GM23338 (cell line): ENCODE results near the gene SPP2. TPM values are rescaled to one million over a fixed set of nuclear protein-coding genes. Genes with fewer than 3 reads are reported as not detected.

Source experiments
- ATAC-seq: fragments of 200-7000 bp; cut with Tn5 transposase; 3 replicates; pipeline ENCODE4 v1.9.1; 2020
- DNase-seq: peaks from one replicate; pipeline ENCODE4 v3.0.0-alpha.2; 2015; ENCODE audit warnings: low spot score
- H2AFZ ChIP-seq: fragments of 200-600 bp; sonication (generic); 2 replicates; pipeline ENCODE4 v1.8.0; 2016; ENCODE audit warnings: antibody characterized with exemption, mild to moderate bottlenecking, moderate library complexity
- H3F3A ChIP-seq: fragments of 200-600 bp; sonication (generic); replicated peaks from 2 replicates; pipeline ENCODE4 v1.8.0; 2017; ENCODE audit warnings: antibody characterized with exemption, mixed run types, low read depth
- H3K27ac ChIP-seq: fragments of 200-600 bp; sonication (generic); 2 replicates; pipeline ENCODE4 v1.6.1; 2016; ENCODE audit warnings: low read depth
- H3K27me3 ChIP-seq: fragments of 200-600 bp; sonication (generic); 2 replicates; pipeline ENCODE4 v1.8.0; 2016; ENCODE audit warnings: mild to moderate bottlenecking, mixed run types, moderate library complexity; ENCODE audit not compliant: insufficient read depth
- H3K36me3 ChIP-seq: fragments of 200-600 bp; sonication (generic); 2 replicates; pipeline ENCODE4 v1.8.0; 2016; ENCODE audit warnings: mild to moderate bottlenecking; ENCODE audit not compliant: insufficient read depth
- H3K4me1 ChIP-seq: fragments of 200-600 bp; sonication (generic); 2 replicates; pipeline ENCODE4 v1.8.0; 2016; ENCODE audit warnings: mild to moderate bottlenecking, moderate library complexity; ENCODE audit not compliant: insufficient read depth
- H3K4me2 ChIP-seq: fragments of 200-600 bp; sonication (generic); 2 replicates; pipeline ENCODE4 v1.7.1; 2017; ENCODE audit warnings: mixed run types
- H3K4me3 ChIP-seq: fragments of 200-600 bp; sonication (generic); 2 replicates; pipeline ENCODE4 v1.6.1; 2016; ENCODE audit warnings: mixed run types
- H3K79me2 ChIP-seq: fragments of 200-600 bp; sonication (generic); replicated peaks from 2 replicates; pipeline ENCODE4 v1.8.0; 2017; ENCODE audit warnings: mild to moderate bottlenecking; ENCODE audit not compliant: insufficient read depth
- H3K9me2 ChIP-seq: fragments of 200-600 bp; sonication (generic); 2 replicates; pipeline ENCODE4 v1.8.0; 2017; ENCODE audit not compliant: insufficient read depth
- H4K20me1 ChIP-seq: fragments of 200-600 bp; sonication (generic); replicated peaks from 2 replicates; pipeline ENCODE4 v1.8.0; 2017; ENCODE audit warnings: mild to moderate bottlenecking; ENCODE audit not compliant: insufficient read depth
- H3K27ac Mint-ChIP-seq: 2 replicates; pipeline ENCODE4 v1.8.0; 2020; ENCODE audit warnings: inconsistent platforms, mild to moderate bottlenecking, moderate library complexity, mixed read lengths
- H3K27me3 Mint-ChIP-seq: 3 replicates; pipeline ENCODE4 v1.8.0; 2022; ENCODE audit warnings: low read depth, mild to moderate bottlenecking, moderate library complexity, mixed read lengths, inconsistent platforms; ENCODE audit not compliant: insufficient read depth, poor library complexity
- H3K36me3 Mint-ChIP-seq: 3 replicates; pipeline ENCODE4 v1.8.0; 2021; ENCODE audit warnings: low read depth, mild to moderate bottlenecking, inconsistent platforms, moderate library complexity, mixed read lengths
- H3K4me1 Mint-ChIP-seq: 3 replicates; pipeline ENCODE4 v1.8.0; 2020; ENCODE audit warnings: mild to moderate bottlenecking, inconsistent platforms, mixed read lengths
- H3K4me3 Mint-ChIP-seq: 3 replicates; pipeline ENCODE4 v1.8.0; 2021; ENCODE audit warnings: moderate library complexity, mild to moderate bottlenecking, inconsistent platforms, mixed read lengths
- H3K9me3 Mint-ChIP-seq: 3 replicates; pipeline ENCODE4 v1.8.0; 2020; ENCODE audit warnings: moderate library complexity, mild to moderate bottlenecking, inconsistent platforms, mixed read lengths
- ETS1 ChIP-seq: IDR thresholded peaks from 2 replicates; pipeline ENCODE4 v1.6.1; 2016; ENCODE audit warnings: antibody characterized with exemption
- EZH2 ChIP-seq: fragments of 200-600 bp; sonication (generic); IDR thresholded peaks from one replicate; pipeline ENCODE4 v1.8.0; 2017; ENCODE audit warnings: antibody characterized with exemption, mild to moderate bottlenecking, low read depth; ENCODE audit not compliant: unreplicated experiment
- STAT1 ChIP-seq: IDR thresholded peaks from one replicate; pipeline ENCODE4 v1.6.1; 2016; ENCODE audit warnings: antibody characterized with exemption; ENCODE audit not compliant: unreplicated experiment
- ZNF114 ChIP-seq: fragments of 250-450 bp; sonication (Bioruptor Pico); IDR thresholded peaks from 2 replicates; pipeline ENCODE4 v1.5.0; 2020; ENCODE audit warnings: mild to moderate bottlenecking, moderate library complexity
- ZNF462 ChIP-seq: fragments of 250-450 bp; sonication (Bioruptor Pico); IDR thresholded peaks from 2 replicates; pipeline ENCODE4 v1.5.0; 2020; ENCODE audit warnings: mild to moderate bottlenecking, moderate library complexity
- polyA plus RNA-seq: library from polyadenylated mRNA; unstranded; fragments of >200 nt; fragmentation: Nextera tagmentation; extraction: Ambion mirVana; gene quantifications from 2 replicates; pipeline ENCODE4 v1.2.1, GENCODE V29; 2016
- total RNA-seq: library from RNA; depleted of rRNA; stranded (reverse); fragments of >200 nt; shearing (Covaris generic); gene quantifications from 2 replicates; pipeline ENCODE4 v1.2.3, GENCODE V29; 2014
- TF ChIP-seq, protein P1 (sequence below): IDR thresholded peaks from one replicate; pipeline ENCODE4 v1.6.1; 2018; ENCODE audit warnings: antibody characterized with exemption; ENCODE audit not compliant: unreplicated experiment

Gene SPP2
- total and polyA plus RNA-seq, 2 experiments from 2014 or later, result not detected

DNA sequence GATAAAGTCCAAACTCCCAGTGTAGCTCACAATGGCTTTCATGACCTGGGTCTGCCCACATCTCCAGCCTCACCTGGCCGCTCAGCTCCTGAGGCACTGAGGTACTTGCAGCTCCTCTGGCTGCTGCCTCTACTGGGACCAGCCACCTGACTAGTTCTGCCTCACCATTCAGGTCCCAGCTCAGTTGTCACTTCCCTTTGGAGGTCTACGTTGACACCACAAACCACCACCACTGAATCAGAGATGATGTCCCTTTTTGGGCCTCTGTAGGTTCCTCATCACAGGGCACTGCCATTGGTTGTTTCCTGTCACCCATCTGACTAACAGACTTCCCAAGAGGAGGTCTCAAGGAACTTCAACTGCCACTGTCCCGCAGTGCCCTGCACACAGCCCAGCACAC lies 21.2 kb downstream of the SPP2 start:
- H3K36me3 ChIP-seq, result no peaks in the 10 kb centered on the region
- H4K20me1 ChIP-seq, result no peaks in the 10 kb centered on the region
- H3K4me3 ChIP-seq, result no peak overlapping the region
- DNase-seq (no peak), ATAC-seq (no peak)
- no peaks in the 10 kb centered on the region for H3F3A ChIP-seq
- H2AFZ ChIP-seq, result no peak overlapping the region
- Mint-ChIP-seq H3K36me3 (no peaks in the 10 kb centered on the region), H3K27ac (no peak overlapping the region), H3K9me3 (peaks cover 12% of the 10 kb centered on the region), H3K4me1 (no peaks in the 10 kb centered on the region), H3K4me3 (no peak overlapping the region), H3K27me3 (peaks cover 5% of the 10 kb centered on the region)
- H3K4me1 ChIP-seq, result no peaks in the 10 kb centered on the region
- no peaks in the 10 kb centered on the region for H3K79me2 ChIP-seq
- no peak overlapping the region for H3K4me2 ChIP-seq
- H3K27ac ChIP-seq, result no peak overlapping the region
- H3K27me3 ChIP-seq, result no peaks in the 10 kb centered on the region
- TF ChIP-seq ETS1 (no peak), ZNF114 (CRISPR knock-in tag) (no peak), STAT1 (no peak), EZH2 (no peak), ZNF462 (no peak)
- TF ChIP-seq, protein P1, sequence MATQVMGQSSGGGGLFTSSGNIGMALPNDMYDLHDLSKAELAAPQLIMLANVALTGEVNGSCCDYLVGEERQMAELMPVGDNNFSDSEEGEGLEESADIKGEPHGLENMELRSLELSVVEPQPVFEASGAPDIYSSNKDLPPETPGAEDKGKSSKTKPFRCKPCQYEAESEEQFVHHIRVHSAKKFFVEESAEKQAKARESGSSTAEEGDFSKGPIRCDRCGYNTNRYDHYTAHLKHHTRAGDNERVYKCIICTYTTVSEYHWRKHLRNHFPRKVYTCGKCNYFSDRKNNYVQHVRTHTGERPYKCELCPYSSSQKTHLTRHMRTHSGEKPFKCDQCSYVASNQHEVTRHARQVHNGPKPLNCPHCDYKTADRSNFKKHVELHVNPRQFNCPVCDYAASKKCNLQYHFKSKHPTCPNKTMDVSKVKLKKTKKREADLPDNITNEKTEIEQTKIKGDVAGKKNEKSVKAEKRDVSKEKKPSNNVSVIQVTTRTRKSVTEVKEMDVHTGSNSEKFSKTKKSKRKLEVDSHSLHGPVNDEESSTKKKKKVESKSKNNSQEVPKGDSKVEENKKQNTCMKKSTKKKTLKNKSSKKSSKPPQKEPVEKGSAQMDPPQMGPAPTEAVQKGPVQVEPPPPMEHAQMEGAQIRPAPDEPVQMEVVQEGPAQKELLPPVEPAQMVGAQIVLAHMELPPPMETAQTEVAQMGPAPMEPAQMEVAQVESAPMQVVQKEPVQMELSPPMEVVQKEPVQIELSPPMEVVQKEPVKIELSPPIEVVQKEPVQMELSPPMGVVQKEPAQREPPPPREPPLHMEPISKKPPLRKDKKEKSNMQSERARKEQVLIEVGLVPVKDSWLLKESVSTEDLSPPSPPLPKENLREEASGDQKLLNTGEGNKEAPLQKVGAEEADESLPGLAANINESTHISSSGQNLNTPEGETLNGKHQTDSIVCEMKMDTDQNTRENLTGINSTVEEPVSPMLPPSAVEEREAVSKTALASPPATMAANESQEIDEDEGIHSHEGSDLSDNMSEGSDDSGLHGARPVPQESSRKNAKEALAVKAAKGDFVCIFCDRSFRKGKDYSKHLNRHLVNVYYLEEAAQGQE, result no peak
- H3K9me2 ChIP-seq, result peaks cover 7% of the 10 kb centered on the region; the same call in 1 of the 2 replicates
